Right renal pelvis (tissue), 4 donors: ENCODE data around the gene KIF5A. TPM values are rescaled to one million over a fixed set of nuclear protein-coding genes. Genes with fewer than 3 reads are reported as not detected.

Experiments
- DNase-seq, 4 donors: peaks; one replicate each; pipeline ENCODE4 v3.0.0-alpha.2; 2013; ENCODE audit warnings: low read depth in 4 of 4, low spot score in 3 of 4, missing footprints in 1 of 4
- polyA plus RNA-seq, 4 donors: library from polyadenylated mRNA; unstranded; fragments of 120-200 nt; gene quantifications; one replicate each; pipeline ENCODE4 v1.2.1, GENCODE V29; 2013; ENCODE audit not compliant: insufficient read length in 4 of 4

KIF5A gene
- polyA plus RNA-seq, 4 donors = 0.24 to 1.3 (median 0.36) TPM

GRCh38 chr12:57531836-57532235 lies 18.0 kb upstream of the KIF5A start:
- DNase-seq = no peak

- DNase-seq = no peak
Observed at GRCh38 chr12:57533108-57533507, 16.7 kb upstream of the KIF5A start.

GRCh38 chr12:57534250-57534649 lies 15.6 kb upstream of the KIF5A start:
- DNase-seq = no peak

GRCh38 chr12:57534991-57535543 lies 14.8 kb upstream of the KIF5A start:
- DNase-seq = no peak

GRCh38 chr12:57535764-57536596 lies 13.9 kb upstream of the KIF5A start:
- no peak for DNase-seq

GRCh38 chr12:57536597-57536942 lies 13.3 kb upstream of the KIF5A start:
- no peak for DNase-seq

- DNase-seq = no peak
Observed at GRCh38 chr12:57539134-57539768, 10.6 kb upstream of the KIF5A start.

GRCh38 chr12:57541001-57541400 lies 8.8 kb upstream of the KIF5A start:
- no peak for DNase-seq

GRCh38 chr12:57541717-57542116 lies 8.1 kb upstream of the KIF5A start:
- no peak for DNase-seq

GRCh38 chr12:57543581-57543980 lies 6.3 kb upstream of the KIF5A start:
- no peak for DNase-seq

- no peak for DNase-seq
Observed at GRCh38 chr12:57545809-57546437, 3.9 kb upstream of the KIF5A start.

GRCh38 chr12:57546438-57547287 lies 3.2 kb upstream of the KIF5A start, which contains the start of gene DCTN2:
TSS of gene DCTN2 (minus strand) at chr12:57547192. CDS start at chr12:57547063, 129 bp downstream.
- peak; percentile 89 to 94 (median 93) for DNase-seq

- DNase-seq = no peak
Observed at GRCh38 chr12:57547288-57548012, 2.4 kb upstream of the KIF5A start.

- DNase-seq = no peak
Observed at GRCh38 chr12:57548013-57548315, 1.9 kb upstream of the KIF5A start.

- DNase-seq = no peak
Observed at GRCh38 chr12:57548488-57548887, 1.4 kb upstream of the KIF5A start.

- no peak for DNase-seq
Observed at GRCh38 chr12:57549203-57549908, 488 bp upstream of the KIF5A start.

GRCh38 chr12:57550641-57551549 lies 1.1 kb downstream of the KIF5A start:
- DNase-seq = no peak

- DNase-seq = no peak
Observed at GRCh38 chr12:57551637-57552305, 1.9 kb downstream of the KIF5A start.
